ENCODE measurements around the gene KRTAP5-10.

GRCh38 chr11:71556018-71556417 is 9.3 kb upstream of the KRTAP5-10 start:
- TF ChIP-seq USF2 (CRISPR knock-in tag; IDR thresholded peaks at IDR 0.05) (no peak), ZNF232 (CRISPR knock-in tag; IDR thresholded peaks at IDR 0.05) (no peak)
- TF ChIP-seq, protein P1, sequence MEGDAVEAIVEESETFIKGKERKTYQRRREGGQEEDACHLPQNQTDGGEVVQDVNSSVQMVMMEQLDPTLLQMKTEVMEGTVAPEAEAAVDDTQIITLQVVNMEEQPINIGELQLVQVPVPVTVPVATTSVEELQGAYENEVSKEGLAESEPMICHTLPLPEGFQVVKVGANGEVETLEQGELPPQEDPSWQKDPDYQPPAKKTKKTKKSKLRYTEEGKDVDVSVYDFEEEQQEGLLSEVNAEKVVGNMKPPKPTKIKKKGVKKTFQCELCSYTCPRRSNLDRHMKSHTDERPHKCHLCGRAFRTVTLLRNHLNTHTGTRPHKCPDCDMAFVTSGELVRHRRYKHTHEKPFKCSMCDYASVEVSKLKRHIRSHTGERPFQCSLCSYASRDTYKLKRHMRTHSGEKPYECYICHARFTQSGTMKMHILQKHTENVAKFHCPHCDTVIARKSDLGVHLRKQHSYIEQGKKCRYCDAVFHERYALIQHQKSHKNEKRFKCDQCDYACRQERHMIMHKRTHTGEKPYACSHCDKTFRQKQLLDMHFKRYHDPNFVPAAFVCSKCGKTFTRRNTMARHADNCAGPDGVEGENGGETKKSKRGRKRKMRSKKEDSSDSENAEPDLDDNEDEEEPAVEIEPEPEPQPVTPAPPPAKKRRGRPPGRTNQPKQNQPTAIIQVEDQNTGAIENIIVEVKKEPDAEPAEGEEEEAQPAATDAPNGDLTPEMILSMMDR (IDR thresholded peaks at IDR 0.05), result no peak
- TF ChIP-seq, protein P2, sequence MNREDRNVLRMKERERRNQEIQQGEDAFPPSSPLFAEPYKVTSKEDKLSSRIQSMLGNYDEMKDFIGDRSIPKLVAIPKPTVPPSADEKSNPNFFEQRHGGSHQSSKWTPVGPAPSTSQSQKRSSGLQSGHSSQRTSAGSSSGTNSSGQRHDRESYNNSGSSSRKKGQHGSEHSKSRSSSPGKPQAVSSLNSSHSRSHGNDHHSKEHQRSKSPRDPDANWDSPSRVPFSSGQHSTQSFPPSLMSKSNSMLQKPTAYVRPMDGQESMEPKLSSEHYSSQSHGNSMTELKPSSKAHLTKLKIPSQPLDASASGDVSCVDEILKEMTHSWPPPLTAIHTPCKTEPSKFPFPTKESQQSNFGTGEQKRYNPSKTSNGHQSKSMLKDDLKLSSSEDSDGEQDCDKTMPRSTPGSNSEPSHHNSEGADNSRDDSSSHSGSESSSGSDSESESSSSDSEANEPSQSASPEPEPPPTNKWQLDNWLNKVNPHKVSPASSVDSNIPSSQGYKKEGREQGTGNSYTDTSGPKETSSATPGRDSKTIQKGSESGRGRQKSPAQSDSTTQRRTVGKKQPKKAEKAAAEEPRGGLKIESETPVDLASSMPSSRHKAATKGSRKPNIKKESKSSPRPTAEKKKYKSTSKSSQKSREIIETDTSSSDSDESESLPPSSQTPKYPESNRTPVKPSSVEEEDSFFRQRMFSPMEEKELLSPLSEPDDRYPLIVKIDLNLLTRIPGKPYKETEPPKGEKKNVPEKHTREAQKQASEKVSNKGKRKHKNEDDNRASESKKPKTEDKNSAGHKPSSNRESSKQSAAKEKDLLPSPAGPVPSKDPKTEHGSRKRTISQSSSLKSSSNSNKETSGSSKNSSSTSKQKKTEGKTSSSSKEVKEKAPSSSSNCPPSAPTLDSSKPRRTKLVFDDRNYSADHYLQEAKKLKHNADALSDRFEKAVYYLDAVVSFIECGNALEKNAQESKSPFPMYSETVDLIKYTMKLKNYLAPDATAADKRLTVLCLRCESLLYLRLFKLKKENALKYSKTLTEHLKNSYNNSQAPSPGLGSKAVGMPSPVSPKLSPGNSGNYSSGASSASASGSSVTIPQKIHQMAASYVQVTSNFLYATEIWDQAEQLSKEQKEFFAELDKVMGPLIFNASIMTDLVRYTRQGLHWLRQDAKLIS (CRISPR knock-in tag; IDR thresholded peaks at IDR 0.05; ENCODE audit: borderline replicate concordance), result no peak

All from WTC11 (cell line).